ENCODE results near the gene MGST2. TPM values are rescaled to one million over a fixed set of nuclear protein-coding genes. Genes with fewer than 3 reads are reported as not detected.
"Not testable (repeated sequence)": the region's sequence is repeated elsewhere in the genome, so short reads cannot be mapped to it uniquely, and the experiment has no call there.

Gene MGST2
- total and polyA plus RNA-seq, 4 donors: 69.6 to 170 (median 90.7) TPM

- TF ChIP-seq REST (IDR thresholded peaks at IDR 0.05) (no peak), YY1 (IDR thresholded peaks at IDR 0.05) (no peak)
These were observed 30.9 kb downstream of the MGST2 start (continued) for GRCh38 chr4:139696491-139696890.

GRCh38 chr4:139698167-139698925 lies 32.7 kb downstream of the MGST2 start:
- DNase-seq (ENCODE audit: low spot score): not testable (repeated sequence)
- 95% methylated on average over 17 of the region's 25 CpGs for WGBS

GRCh38 chr4:139700568-139700967 lies 34.9 kb downstream of the MGST2 start:
- H3K4me1 ChIP-seq (ENCODE audit: control insufficient read depth in 4 of 4, insufficient read depth in 4 of 4, low read length in 3 of 4): no peaks in the 10 kb centered on the region
- no peak for DNase-seq (ENCODE audit: low spot score)
- no peaks in the 10 kb centered on the region for H3K27me3 ChIP-seq (ENCODE audit: control insufficient read depth in 4 of 4, insufficient read depth in 4 of 4, low read length in 3 of 4)
- no peaks in the 10 kb centered on the region for H3K9me3 ChIP-seq (ENCODE audit: control insufficient read depth in 4 of 4, low read length in 3 of 4)
- H3K4me3 ChIP-seq (ENCODE audit: low read depth in 1 of 3, low read length in 3 of 3): no peak overlapping the region
- peaks cover 2 to 42% (median 33%) of the 10 kb centered on the region in 4 donors for H3K36me3 ChIP-seq (ENCODE audit: control insufficient read depth in 4 of 4, insufficient read depth in 3 of 4, low read depth in 1 of 4, low read length in 3 of 4)
- H3K27ac ChIP-seq (ENCODE audit: low read depth in 1 of 2, low read length in 2 of 2): no peak overlapping the region
- TF ChIP-seq NR2F2 (IDR thresholded peaks at IDR 0.05) (no peak), FOXA2 (IDR thresholded peaks at IDR 0.05) (no peak), EGR1 (IDR thresholded peaks at IDR 0.05; ENCODE audit: low read depth in 2 of 2) (no peak)
- WGBS: 83% methylated on average over 5 of the region's 5 CpGs
- H3K9ac ChIP-seq (ENCODE audit: low read depth in 1 of 2, low read length in 2 of 2): no peak overlapping the region

More at GRCh38 chr4:139698167-139698925, 32.7 kb downstream of the MGST2 start:
- H3K9ac ChIP-seq (ENCODE audit: low read depth in 1 of 2, low read length in 2 of 2); H3K27ac ChIP-seq (ENCODE audit: low read depth in 1 of 2, low read length in 2 of 2); H3K4me3 ChIP-seq (ENCODE audit: low read depth in 1 of 3, low read length in 3 of 3); H3K27me3 ChIP-seq (ENCODE audit: control insufficient read depth in 4 of 4, insufficient read depth in 4 of 4, low read length in 3 of 4); H3K9me3 ChIP-seq (ENCODE audit: control insufficient read depth in 4 of 4, low read length in 3 of 4); H3K4me1 ChIP-seq (ENCODE audit: control insufficient read depth in 4 of 4, insufficient read depth in 4 of 4, low read length in 3 of 4): not testable (repeated sequence)
- H3K36me3 ChIP-seq (ENCODE audit: control insufficient read depth in 4 of 4, insufficient read depth in 3 of 4, low read depth in 1 of 4, low read length in 3 of 4): peaks cover 0 to 25% (median 21%) of the 10 kb centered on the region in 4 donors
- TF ChIP-seq CTCF (IDR thresholded peaks at IDR 0.05; ENCODE audit: low read depth, low read length, missing input control): peak; percentile 10

GRCh38 chr4:139704915-139705485 lies 39.4 kb downstream of the MGST2 start:
- H3K36me3 ChIP-seq (ENCODE audit: control insufficient read depth in 4 of 4, insufficient read depth in 3 of 4, low read depth in 1 of 4, low read length in 3 of 4): peaks cover 3 to 34% (median 22%) of the 10 kb centered on the region in 4 donors
- H3K9ac ChIP-seq (ENCODE audit: low read depth in 1 of 2, low read length in 2 of 2): no peak overlapping the region
- no peak for DNase-seq (ENCODE audit: low spot score)
- no peak overlapping the region for H3K4me3 ChIP-seq (ENCODE audit: low read depth in 1 of 3, low read length in 3 of 3)
- H3K4me1 ChIP-seq (ENCODE audit: control insufficient read depth in 4 of 4, insufficient read depth in 4 of 4, low read length in 3 of 4): no peaks in the 10 kb centered on the region
- H3K27ac ChIP-seq (ENCODE audit: low read depth in 1 of 2, low read length in 2 of 2): no peak overlapping the region
- H3K27me3 ChIP-seq (ENCODE audit: control insufficient read depth in 4 of 4, insufficient read depth in 4 of 4, low read length in 3 of 4): no peaks in the 10 kb centered on the region
- 98% methylated on average over 4 of the region's 4 CpGs for WGBS
- no peaks in the 10 kb centered on the region for H3K9me3 ChIP-seq (ENCODE audit: control insufficient read depth in 4 of 4, low read length in 3 of 4)
- TF ChIP-seq EGR1 (IDR thresholded peaks at IDR 0.05; ENCODE audit: low read depth in 2 of 2) (no peak), YY1 (IDR thresholded peaks at IDR 0.05) (no peak), GABPA (IDR thresholded peaks at IDR 0.05 in 1 of 2, conservative IDR thresholded peaks at IDR 0.05 in 1 of 2) (no peak), CTCF (IDR thresholded peaks at IDR 0.05; ENCODE audit: low read depth, low read length, missing input control) (peak; percentile 38), RXRA (IDR thresholded peaks at IDR 0.05) (no peak), REST (IDR thresholded peaks at IDR 0.05) (no peak), FOXA1 (IDR thresholded peaks at IDR 0.05) (no peak), TAF1 (conservative IDR thresholded peaks at IDR 0.05) (no peak), RAD21 (IDR thresholded peaks at IDR 0.05) (peak; percentile 59 to 73), NR2F2 (IDR thresholded peaks at IDR 0.05) (no peak)
